ENCODE data around the gene LYL1.
A peak's percentile ranks its signal among the peaks of the same experiment; 100 is the strongest.

Gene LYL1

GRCh38 chr19:13052447-13053175 lies 50.0 kb downstream of the LYL1 start:
- ChIA-PET CTCF (interaction anchor here (1.5 to 18.5 kb wide), 4 partner anchors 9 to 42 kb away, joined by 4 to 253 read pairs (median 8); no protein-coding TSS in a partner anchor), POLR2A (no interaction called here)
- DNase-seq, result no peak
- Histone ChIP-seq H3K9me3 (ENCODE audit: control extremely low read depth in 1 of 5, control insufficient read depth in 4 of 5, insufficient read depth in 2 of 5, low read depth in 1 of 5, low read length in 4 of 5) (no peaks in the 10 kb centered on the region), H3K4me3 (ENCODE audit: control insufficient read depth in 1 of 7, extremely low read depth in 1 of 7, insufficient read depth in 4 of 7, low read depth in 2 of 7, low read length in 6 of 7) (no peak overlapping the region), H3K27ac (ENCODE audit: insufficient read depth in 1 of 2, low read depth in 1 of 2, low read length in 2 of 2, poor library complexity in 1 of 2, severe bottlenecking in 2 of 2) (no peak overlapping the region), H3K4me1 (ENCODE audit: control extremely low read depth in 1 of 4, control insufficient read depth in 4 of 4, insufficient read depth in 4 of 4, low read length in 3 of 4) (peaks cover 0 to 68% (median 30%) of the 10 kb centered on the region in 4 experiments), H3K27me3 (replicated peaks in 2 of 5; ENCODE audit: control insufficient read depth in 4 of 5, insufficient read depth in 5 of 5, low read length in 4 of 5) (peaks cover 0 to 5% (median 0%) of the 10 kb centered on the region in 5 experiments), H3K36me3 (ENCODE audit: control insufficient read depth in 4 of 4, insufficient read depth in 4 of 4, low read length in 3 of 4) (peaks cover 0 to under 1% (median 0%) of the 10 kb centered on the region in 4 experiments)
- WGBS (ENCODE audit: insufficient coverage), result 93% methylated on average over 10 of the region's 12 CpGs

- 2% methylated on average over 21 of the region's 23 CpGs for WGBS (ENCODE audit: insufficient coverage)
- POLR2A ChIA-PET, result no interaction called here
- Histone ChIP-seq H3K9me3 (ENCODE audit: control extremely low read depth in 1 of 5, control insufficient read depth in 4 of 5, insufficient read depth in 2 of 5, low read depth in 1 of 5, low read length in 4 of 5) (no peaks in the 10 kb centered on the region), H3K27me3 (replicated peaks in 2 of 5; ENCODE audit: control insufficient read depth in 4 of 5, insufficient read depth in 5 of 5, low read length in 4 of 5) (peaks cover 0 to 5% (median 0%) of the 10 kb centered on the region in 5 experiments), H3K36me3 (ENCODE audit: control insufficient read depth in 4 of 4, insufficient read depth in 4 of 4, low read length in 3 of 4) (peaks cover 0 to 4% (median 0%) of the 10 kb centered on the region in 4 experiments), H3K4me1 (ENCODE audit: control extremely low read depth in 1 of 4, control insufficient read depth in 4 of 4, insufficient read depth in 4 of 4, low read length in 3 of 4) (peaks cover 0 to 58% (median 30%) of the 10 kb centered on the region in 4 experiments), H3K27ac (ENCODE audit: insufficient read depth in 1 of 2, low read depth in 1 of 2, low read length in 2 of 2, poor library complexity in 1 of 2, severe bottlenecking in 2 of 2) (no peak overlapping the region), H3K4me3 (ENCODE audit: control insufficient read depth in 1 of 7, extremely low read depth in 1 of 7, insufficient read depth in 4 of 7, low read depth in 2 of 7, low read length in 6 of 7) (peak overlapping the region in 4 of 7 experiments; percentile 26 to 56 (median 48))
- peak in 2 of 3 donors; percentile 27 to 32 for DNase-seq
- CTCF ChIA-PET, result interaction anchor here (1.3 to 18.5 kb wide), 8 partner anchors 7 to 75 kb away, joined by 4 to 253 read pairs (median 6); no protein-coding TSS in a partner anchor
Measured at GRCh38 chr19:13051557-13052165, 51.0 kb downstream of the LYL1 start.

- Histone ChIP-seq H3K36me3 (ENCODE audit: control insufficient read depth in 4 of 4, insufficient read depth in 4 of 4, low read length in 3 of 4) (peaks cover 0 to 6% (median 2%) of the 10 kb centered on the region in 4 experiments), H3K4me3 (ENCODE audit: control insufficient read depth in 1 of 7, extremely low read depth in 1 of 7, insufficient read depth in 4 of 7, low read depth in 2 of 7, low read length in 6 of 7) (no peak overlapping the region), H3K9me3 (ENCODE audit: control extremely low read depth in 1 of 5, control insufficient read depth in 4 of 5, insufficient read depth in 2 of 5, low read depth in 1 of 5, low read length in 4 of 5) (no peaks in the 10 kb centered on the region), H3K4me1 (ENCODE audit: control extremely low read depth in 1 of 4, control insufficient read depth in 4 of 4, insufficient read depth in 4 of 4, low read length in 3 of 4) (peaks cover 0 to 44% (median 22%) of the 10 kb centered on the region in 4 experiments), H3K27ac (ENCODE audit: insufficient read depth in 1 of 2, low read depth in 1 of 2, low read length in 2 of 2, poor library complexity in 1 of 2, severe bottlenecking in 2 of 2) (no peak overlapping the region), H3K27me3 (replicated peaks in 2 of 5; ENCODE audit: control insufficient read depth in 4 of 5, insufficient read depth in 5 of 5, low read length in 4 of 5) (peaks cover 0 to 5% (median 0%) of the 10 kb centered on the region in 5 experiments)
- ChIA-PET POLR2A (interaction anchor here (1.0 kb wide), 1 partner anchor 39 kb away, joined by 3 read pairs; no protein-coding TSS in a partner anchor), CTCF (interaction anchor here (1.4 to 18.5 kb wide), 6 partner anchors 9 to 74 kb away, joined by 4 to 253 read pairs (median 6); no protein-coding TSS in a partner anchor)
- no peak for DNase-seq
- 72% methylated on average over 4 of the region's 4 CpGs for WGBS (ENCODE audit: insufficient coverage)
Measured at GRCh38 chr19:13050274-13050673, 52.4 kb downstream of the LYL1 start.

Data from common myeloid progenitor, CD34-positive (primary cell).